ENCODE results near the gene CORO2B.
"Not testable (repeated sequence)": the region's sequence is repeated elsewhere in the genome, so short reads cannot be mapped to it uniquely, and the experiment has no call there.

The CORO2B gene

DNA sequence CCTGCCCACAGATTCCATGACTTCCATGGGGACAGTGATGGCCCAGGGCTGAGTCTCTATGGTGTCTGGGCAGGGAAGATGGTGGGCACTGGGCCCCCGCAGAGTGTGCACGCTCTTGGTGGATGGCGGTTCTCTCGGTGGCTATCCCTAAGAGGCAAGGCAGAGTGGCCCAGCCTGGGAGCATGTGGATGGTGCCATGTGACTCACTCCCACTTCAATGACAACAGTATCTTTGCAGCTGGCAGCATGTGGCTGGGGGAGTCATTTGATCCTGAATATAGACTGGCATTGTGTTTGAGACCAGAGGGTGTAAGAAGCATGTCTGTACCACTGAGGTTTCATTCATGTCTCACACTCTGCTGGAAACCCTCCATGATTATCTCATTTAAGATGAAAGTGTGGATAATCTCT, 101.2 kb downstream of the CORO2B start:
- DNase-seq: no peak

DNA sequence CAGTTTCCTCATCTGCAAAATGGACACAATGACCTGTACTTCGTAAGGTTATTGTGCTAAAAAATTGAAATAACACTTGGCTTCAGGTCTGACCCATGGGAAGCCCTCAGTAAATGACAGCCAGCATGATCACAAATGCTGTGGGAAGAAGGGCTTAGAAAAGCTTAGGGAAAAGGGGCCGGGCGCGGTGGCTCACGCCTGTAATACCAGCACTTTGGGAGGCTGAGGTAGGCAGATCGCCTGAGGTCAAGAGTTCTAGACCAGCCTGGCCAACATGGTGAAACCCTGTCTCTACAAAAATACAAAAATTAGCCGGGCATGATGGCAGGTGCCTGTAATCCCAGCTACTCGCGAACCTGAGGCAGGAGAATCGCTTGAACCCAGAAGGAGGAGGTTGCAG, 102.0 kb downstream of the CORO2B start:
- not testable (repeated sequence) for DNase-seq

DNA sequence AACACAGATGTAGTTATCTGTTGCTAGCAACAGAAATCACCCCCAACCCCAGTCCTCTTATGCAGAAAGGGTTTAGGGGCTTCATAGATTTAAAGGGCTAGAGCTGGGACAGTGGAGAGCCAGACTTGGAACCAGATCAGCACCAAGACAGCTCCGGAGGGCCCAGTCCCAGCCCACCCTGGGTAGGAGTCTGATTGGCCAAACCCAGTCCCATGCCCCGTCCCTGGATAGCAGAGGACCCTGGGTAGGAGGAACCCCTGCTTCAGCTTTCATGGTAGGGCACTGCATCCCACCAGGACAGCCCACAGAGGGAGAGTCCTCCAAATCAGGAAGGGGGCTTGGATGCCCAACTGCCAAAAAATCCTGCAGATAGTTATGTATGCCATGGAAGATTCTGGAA, 103.0 kb downstream of the CORO2B start:
- no peak for DNase-seq

DNA sequence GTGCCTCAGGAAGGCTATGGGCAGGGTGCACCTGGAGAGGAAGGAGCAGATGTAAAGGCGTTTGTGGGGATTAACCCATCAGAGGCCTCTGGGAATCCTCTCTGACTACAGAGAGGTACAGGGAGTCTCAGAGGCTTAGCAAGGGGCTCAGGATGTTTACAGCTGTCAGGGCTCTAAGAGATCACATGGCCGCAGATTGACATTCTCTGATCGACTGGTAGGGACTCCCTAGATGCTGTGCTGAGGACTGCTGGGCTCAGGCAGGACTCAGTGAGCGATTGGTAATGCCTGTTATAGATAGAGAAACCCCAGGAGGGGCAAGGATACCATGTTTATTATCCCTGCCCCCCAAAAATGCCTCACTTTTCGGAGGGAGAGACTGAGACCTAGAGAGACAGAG, 103.5 kb downstream of the CORO2B start:
- no peak for DNase-seq

DNA sequence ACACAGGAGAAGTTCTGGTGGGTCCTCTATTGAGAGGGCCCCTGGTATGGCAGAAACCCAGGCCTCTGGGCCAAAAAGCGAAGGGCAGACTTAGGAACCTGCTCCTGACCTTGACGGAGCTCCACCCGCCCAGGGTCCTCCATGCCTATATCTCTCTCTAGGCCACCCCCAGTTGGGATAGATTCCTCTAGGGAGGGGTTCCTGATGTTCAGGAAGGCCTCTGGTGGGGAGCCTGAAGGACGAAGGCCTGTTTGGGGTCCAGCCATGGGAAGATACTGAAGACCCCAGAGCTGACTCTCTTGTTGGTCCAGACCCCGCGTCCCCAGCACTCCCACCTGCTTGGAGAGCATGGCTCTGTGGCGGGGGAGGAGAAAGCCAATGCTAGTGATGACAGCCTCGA, 104.2 kb downstream of the CORO2B start:
- no peak for DNase-seq

DNA sequence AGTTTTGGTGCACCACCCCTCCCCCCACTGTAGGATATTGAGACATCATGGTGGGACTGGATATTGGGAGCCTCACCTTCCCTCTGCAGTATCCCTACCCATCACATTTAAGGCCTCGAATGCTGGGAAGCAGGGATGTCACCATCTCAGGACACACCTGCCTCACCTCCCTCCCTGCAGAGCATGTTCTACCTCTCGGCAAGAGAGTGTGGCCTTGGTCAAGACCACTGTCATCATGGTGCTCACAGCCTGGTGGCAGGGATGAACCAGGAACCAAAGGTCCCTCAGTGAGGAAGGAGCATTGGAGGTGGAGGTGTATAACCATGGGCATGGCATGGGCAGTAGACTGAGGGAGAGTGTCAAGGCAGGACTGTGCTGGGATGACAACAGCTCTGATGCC, 104.8 kb downstream of the CORO2B start:
- DNase-seq: no peak

DNA sequence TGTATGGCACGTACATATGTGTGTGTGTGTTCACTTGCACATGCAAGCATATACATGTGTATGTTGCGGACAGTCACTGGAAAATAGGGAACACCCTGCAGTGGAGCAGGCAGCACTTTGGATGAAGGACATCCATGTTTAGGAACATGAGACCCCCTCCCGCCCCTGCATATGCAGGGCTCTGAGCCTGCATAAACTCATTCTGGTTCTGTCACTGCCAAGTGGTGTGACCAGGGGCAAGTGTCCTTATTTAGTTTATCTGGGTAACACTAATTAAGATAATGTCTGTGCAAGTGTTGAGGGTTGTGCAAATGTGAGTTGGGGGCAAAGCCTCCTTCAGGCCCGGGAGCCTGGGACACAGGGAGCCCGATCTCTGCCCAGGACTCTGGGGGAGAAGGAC, 105.7 kb downstream of the CORO2B start:
- DNase-seq: no peak

DNA sequence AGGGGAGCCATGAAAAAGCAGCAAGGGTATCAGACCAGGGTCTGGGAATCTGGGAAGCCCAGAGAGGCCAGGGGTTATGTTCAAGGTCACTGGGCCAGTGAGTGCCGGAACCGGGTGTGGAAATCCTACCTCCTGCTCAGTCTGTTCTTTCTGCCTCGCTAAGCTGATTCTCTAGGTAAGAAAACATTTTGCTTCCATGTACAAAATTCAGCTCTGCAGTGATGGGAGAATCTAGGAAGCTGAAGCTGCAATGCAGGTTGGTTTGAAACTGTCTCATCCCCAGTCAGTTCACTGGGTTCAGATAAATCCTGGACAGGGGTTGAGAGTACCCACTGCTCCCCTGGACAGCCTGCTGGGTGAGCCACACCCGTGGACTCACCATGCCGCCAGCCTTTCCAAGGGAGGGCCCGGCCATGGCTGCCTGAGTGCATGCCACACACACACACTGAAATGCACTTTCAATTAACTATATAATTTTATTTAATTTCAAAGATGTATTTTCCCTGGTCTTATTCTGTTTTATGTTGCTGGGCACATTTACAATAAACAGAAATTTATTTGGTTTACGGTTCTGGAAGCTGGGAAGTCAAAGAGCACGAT, 108.4 kb downstream of the CORO2B start:
- no peak for DNase-seq

DNA sequence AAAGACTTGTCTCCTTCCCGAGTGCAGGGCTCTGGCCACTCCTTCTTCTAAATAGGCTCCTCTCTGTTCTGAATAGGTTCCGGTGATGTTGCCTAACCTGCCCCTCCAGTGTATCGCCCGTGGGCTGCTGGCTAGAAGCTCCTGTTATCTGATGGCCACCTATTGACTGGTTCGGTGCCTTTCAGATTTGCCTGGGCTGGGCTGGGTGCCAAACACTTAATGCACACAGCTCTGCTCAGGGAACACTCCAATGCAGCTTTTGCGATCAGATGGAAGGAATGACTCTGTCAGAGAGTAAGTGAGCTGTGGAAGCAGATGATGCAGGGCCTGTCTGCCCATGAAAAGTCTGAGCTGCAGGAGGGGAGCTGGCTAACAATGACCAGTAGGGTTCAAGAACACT, 112.9 kb downstream of the CORO2B start:
- no peak for DNase-seq

DNA sequence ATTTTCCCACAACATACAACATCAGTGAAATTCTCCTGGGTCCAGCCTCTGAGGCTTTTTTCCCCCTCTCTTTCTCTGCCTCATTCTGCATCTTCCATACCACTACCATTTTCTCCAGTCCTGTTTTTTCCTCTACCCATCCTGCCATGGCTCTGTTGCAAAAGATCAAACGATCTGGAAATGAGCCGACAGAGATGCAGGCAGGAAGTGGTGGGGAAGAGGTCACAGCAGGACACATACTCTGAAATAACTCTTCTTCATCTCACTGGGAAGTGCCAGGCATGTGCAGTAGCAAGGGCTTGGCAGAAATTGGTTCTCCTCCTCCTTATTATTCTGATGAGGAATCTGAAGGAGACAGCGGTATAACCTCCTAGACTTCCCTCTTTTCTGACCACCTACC, 114.3 kb downstream of the CORO2B start:
- no peak for DNase-seq

DNA sequence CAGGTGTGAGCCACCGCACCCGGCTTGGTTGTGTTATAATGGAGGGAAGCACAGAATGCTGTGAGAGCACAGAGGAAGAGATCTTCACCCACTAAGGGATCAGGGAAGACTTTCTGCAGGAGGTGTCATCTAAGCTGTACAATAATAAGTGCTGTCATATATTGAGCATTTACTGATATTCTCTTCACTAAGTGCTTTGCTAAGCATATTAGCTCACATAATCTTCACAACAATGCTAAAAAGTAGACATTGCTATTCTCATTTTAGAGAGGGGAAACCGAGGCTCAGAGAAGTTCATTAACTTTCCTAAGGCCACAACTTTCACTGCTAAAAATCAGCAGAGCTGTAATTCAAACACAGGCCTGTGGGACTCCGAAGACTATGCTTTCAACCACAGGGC, 115.3 kb downstream of the CORO2B start:
- DNase-seq: no peak

DNA sequence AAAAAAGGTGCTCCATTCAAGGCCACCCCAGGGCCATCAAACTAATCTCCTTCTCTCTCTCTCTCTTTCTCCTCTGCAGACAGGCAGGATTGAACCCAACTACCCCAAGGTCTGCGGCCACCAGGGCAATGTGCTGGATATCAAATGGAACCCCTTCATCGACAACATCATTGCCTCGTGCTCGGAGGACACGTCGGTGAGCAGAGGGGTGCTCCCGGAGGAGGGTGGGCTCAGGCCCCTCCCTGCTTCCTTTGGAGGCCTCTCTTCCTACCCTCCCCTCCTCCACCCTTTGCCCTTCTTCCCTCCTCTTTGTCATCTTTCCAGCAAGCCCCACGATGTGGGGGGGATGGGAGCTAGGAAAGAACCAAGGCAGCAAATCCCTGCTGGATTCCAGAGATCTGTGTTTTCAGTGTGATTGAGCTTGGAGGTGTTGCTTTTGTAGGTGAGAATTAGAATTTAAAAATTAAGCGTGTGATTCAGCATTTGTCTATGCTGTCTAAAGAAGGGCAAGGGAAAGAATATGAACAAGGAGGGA, 116.3 kb downstream of the CORO2B start:
- no peak for DNase-seq

DNA sequence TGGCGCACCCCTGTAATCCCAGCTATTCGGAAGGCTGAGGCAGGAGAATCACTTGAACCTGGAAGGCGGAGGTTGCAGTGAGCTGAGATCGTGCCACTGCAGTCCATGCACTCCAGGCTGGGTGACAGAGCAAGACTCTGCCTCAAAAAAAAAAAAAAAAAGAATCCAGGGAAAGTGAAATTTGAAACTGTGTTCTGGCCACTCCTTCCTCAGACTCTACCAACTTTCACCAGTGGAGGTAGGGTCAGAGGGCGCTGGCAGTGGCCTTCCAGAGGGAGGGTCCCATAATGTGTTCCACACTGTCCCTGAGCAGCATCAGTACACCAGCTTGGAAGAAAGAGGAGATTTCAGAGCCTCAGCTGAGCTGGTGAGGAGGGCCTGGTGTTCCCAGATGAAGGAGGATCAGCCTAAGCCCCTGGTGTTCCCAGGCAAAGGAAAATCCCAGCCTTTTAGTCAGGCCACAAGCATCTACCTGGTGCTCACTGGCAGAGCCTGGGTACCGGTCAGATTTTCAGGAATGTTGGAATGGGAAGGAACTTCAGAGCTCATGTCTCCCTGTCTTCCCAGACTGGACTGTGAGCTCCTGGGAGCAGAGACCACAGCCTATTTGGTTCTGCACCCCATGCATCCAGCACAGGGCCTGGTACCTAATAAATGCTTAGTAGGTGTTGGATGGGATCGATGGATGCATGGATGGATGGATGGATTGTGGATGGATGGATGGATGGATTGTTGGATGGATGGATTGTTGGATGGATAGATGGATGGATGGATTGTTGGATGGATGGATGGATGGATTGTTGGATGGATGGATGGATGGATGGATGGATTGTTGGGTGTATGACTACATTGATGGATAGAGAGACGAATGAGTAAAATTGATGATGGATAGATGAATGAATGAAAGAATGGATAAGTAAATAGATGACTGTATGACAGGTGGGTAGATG, 117.9 kb downstream of the CORO2B start:
- DNase-seq: no peak

DNA sequence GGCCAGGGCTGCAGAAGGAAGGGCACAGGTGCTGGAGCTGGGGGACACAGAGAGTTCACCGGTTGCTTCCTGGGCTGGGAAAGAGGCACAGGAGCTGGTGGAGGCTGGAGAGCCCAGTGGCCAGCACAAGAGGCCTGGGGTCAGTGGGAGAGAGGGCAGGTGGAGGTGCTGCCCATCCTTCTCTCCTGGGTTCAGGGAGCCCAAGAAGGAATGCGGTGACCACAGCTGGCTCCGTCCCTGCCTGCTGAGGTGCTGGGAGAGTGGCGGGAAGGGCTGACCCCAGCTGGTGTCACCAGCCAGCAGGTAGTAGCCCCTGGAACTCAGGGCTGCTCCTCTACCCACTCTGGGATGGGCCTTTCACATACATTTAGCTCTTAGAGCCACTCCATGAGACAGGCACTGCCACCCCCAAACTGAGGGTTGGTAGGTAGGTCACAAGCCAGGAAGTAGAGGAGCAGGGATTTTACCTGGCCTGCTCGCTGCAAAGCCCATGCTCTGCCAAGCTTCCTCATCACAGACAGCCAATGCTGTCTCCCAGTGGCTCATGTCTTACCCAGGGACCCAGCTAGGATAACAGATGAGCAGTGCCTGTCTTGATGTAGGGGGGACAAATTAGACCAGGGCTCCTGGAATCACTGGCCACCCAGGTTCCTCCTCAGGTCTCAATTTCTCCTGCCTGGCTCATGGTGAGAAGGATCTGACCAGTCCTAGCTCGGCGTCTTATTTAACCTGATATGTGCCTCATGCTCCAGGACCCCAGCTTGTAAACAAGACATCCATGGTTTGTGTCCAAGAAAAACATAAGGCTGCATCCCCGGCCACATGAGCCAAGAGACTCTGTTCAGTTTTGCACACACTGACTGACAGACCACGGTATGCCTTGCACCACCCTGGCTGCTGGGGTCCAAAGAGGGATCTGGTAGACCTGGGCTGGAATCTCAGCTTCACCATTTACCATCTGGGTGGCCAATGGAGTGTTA, 119.2 kb downstream of the CORO2B start:
- no peak for DNase-seq

DNA sequence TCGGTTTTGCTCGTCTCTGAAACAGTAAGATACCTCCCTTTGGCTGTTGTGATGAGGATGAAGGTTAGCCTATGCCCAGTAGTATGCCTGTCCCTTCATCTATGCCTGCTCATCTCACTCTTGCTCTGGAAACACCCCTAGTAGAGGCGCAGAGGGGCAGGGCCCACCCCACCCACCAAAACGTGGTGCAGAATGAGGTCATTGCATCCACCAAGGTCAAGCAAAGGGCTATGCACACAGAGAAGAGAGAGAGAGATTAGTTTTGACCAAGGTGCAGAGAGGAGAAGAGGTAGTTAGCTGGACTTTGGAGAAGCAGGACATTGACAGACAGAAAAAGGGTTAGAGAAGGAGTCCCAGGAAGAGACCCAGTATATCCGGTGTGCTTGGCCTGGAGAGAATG, 119.9 kb downstream of the CORO2B start:
- DNase-seq: no peak

DNA sequence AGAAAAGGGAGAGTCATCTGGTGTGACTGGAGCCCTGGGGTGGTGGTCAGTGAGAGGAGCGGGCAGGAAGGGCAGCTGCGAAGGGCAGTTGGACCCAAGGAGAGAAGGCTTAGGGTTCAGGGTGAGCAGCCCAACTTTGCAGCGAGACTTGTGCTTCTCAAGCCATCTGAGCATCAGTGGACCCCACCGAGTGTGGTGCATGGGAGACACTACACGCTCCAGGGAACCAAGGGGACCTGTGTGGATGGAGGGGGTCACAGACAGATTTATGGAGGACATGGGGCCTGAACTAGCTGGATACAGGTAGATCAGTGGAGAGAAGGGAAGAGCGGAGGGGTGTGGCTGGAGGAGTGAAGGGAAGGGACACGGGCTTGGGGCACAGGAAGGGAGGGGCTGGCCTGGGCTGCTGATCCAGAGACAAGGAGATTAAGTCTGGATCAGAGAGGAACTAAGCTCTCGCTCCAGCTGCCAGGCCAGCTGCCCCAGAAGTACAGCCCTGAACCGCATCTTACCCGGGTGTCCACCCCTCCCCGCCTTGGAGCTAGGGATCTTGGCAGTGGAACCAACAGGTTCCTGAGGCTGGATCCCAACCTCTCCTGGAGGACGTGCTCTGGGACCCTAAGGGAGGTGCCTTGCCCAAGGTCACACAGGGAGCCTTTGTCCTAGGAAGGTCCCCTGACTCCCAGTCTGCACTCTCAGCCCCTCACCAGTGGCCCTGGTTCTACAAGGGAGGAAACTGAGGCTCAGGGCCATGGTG, 120.5 kb downstream of the CORO2B start:
- no peak for DNase-seq

DNA sequence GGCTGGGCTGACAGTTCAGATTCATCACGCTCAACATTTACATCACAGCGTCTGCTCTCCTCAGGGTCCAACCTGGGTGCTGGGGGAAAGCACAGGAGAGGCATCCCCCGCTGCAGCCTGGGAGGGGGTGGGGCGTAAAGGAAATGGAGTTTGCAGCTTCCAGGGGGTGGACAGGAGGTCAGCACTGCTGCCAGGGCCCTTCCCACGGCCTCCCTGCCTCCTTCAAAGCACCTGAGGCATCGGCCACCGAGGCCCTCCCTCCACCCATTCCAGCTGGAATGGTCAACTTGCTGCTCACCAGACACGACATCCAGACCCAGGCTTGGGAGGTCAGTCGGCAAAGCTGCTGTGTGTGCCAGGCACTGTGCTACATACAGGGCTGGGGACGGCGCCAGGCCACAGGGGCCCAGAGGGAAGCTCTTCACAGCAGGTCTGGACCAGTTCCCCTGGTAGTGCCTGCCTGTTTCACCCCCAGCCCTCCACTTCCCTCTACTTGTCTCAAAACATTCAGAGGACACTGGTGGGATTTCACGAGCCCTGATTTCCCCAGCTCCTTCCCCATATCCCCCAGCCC, 121.2 kb downstream of the CORO2B start:
- peak; percentile 53 for DNase-seq

DNA sequence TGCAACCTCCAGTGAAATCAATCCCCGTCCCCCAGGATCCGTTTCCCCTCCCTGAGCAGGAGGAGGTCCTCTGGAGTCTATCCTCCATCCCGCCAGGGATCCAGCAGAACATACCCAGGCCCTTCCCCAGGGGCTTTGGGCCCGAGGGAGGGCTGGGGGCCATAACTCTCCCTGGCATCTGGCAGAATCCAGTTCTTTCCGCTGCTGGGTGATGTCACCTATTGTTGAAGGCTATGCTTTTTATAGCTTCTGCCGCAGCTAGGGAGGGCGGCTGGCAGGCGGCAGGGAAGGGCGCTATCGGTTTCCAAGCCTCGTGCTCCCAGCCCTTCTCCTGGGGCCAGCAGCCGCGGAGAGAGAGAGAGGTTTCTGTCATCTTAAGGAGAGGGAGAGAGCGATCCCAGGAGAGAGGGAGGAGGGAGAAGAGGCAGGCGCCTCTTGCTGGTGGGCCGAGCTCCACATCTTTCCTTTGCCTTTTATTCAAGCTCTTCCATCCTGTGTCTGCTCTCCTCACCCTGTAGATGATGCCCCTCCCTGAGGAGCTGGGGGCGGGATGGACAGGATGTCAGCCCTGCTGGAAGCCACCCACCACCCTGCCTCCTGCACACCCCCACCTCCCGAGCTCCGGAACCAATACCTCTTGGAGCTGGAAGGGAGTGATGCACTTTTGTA, 121.8 kb downstream of the CORO2B start:
- peak; percentile 76 for DNase-seq

DNA sequence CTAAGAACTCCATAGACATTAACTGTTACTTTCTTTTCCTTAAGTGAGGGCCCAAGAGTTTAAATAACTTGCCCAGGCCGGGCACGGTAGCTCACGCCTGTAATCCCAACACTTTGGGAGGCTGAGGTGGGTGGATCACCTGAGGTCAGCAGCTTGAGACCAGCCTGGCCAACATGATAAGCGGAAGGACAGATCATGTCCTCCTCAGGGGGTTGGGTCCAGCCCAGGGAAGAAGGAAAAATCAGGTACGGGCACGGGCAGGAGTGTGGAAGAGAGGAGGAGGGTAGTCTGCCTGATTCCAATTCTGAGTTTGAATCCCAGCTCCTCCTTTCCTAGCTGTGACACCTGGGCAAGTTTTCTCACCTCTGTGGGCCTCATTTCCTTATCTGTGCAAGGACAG, 123.1 kb downstream of the CORO2B start:
- no peak for DNase-seq

DNA sequence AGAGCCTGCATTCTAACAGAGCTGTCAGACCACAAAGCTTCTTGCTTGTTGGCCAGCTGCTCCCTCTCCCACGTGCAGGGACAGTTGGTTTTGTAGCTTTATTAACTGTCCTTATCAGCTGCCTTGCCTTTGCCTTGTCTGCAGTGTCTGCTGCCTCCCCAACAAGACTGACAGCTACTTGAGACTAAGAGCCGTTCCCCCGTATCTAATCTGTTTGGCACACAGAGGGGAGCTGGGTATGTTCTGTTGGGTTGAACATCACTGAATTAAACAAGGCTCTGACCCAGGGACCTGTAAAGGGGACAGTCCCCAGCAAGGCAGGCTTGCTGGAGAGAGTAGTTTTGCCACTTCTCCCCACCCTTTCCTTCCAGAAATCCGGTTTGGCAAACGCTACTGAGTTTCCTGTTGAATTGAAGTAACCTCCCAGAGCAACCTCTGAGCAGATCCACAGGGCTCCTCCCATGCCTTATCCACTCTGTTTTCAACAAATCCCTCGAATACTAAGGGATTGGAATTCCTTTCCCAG, 125.8 kb downstream of the CORO2B start:
- DNase-seq: no peak

DNA sequence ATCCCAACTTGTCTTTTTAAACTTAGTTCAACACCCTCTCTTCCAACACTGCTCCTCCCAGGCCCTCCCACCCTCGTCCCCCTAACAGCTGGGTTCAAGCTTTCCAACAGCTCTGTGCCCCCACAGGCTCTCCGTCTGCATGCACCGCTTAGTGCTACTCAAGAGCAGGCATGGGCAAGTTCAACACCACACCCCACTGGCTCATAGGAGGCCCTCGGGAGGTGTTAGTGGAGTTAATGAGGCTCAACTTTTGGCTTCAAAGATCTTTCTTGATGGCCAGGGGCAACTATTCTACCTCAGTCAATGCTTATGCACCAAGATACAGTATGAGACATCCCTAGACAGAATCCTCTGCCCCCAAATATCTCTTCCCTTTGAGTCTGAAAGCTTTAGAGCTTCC, 127.5 kb downstream of the CORO2B start:
- no peak for DNase-seq
